Gastrocnemius medialis (tissue), 4 donors: Measurements from ENCODE around the gene DUSP14.

Experiments used
- CTCF ChIP-seq, 5 experiments: fragments of 450-650 bp in 3 of 5; fragments of 200-600 bp in 2 of 5; sonication (generic) in 2 of 5; IDR thresholded peaks in 4 of 5; conservative IDR thresholded peaks in 1 of 5; 1 replicate in 4 of 5; 2 replicates in 1 of 5; pipeline ENCODE4 v1.5.1; 2016 to 2019; ENCODE audit warnings: antibody characterized with exemption in 5 of 5, mild to moderate bottlenecking in 3 of 5, moderate library complexity in 3 of 5
- POLR2A ChIP-seq, 2 donors: fragments of 450-650 bp; IDR thresholded peaks; one replicate each; pipeline ENCODE4 v1.6.1; 2017; ENCODE audit warnings: antibody characterized with exemption in 2 of 2, mild to moderate bottlenecking in 2 of 2, moderate library complexity in 2 of 2

- TF ChIP-seq POLR2A (IDR thresholded peaks at IDR 0.05) (no peak), CTCF (IDR thresholded peaks at IDR 0.05 in 4 of 5, conservative IDR thresholded peaks at IDR 0.05 in 1 of 5) (no peak)
These were observed 67.8 kb downstream of the DUSP14 start for GRCh38 chr17:37557482-37557881.
